H1 (cell line): ENCODE data around the gene ZNF764. TPM values are rescaled to one million over a fixed set of nuclear protein-coding genes. Genes with fewer than 3 reads are reported as not detected.

Experiments
- CTCF ChIA-PET: fragments of 300-600 bp; sonication (Branson Sonifier 250); formaldehyde crosslinking; loops from one replicate; lab custom pipeline; 2021; ENCODE audit not compliant: partially characterized antibody; lab: Charles Lee
- POLR2A ChIA-PET: fragments of 300-600 bp; sonication (Branson Sonifier 250); formaldehyde crosslinking; loops from one replicate; lab custom pipeline; 2021; ENCODE audit warnings: inconsistent platforms; ENCODE audit not compliant: partially characterized antibody; lab: Charles Lee
- DNase-seq, 2 experiments: peaks; one replicate each; pipeline versions ENCODE4 v3.0.0 to v3.0.0-alpha.2; 2010 to 2022; ENCODE audit warnings: low spot score in 2 of 2, low read depth in 1 of 2, mixed read lengths in 1 of 2
- FAIRE-seq: peaks from 2 replicates; lab custom pipeline; 2011; peaks lifted over from hg19 to GRCh38; lab: Jason Lieb, UNC
- H2AFZ ChIP-seq: 2 replicates; pipeline ENCODE4 v1.8.1; 2012; ENCODE audit warnings: low read length, inconsistent platforms
- H2AK5ac ChIP-seq: 2 replicates; pipeline ENCODE4 v1.6.1; 2013; ENCODE audit warnings: low read depth, low read length
- H2BK120ac ChIP-seq: replicated peaks from 2 replicates; pipeline ENCODE3; 2013; ENCODE audit warnings: low read depth, low read length, inconsistent platforms
- H2BK12ac ChIP-seq: 2 replicates; pipeline ENCODE4 v1.6.1; 2013; ENCODE audit warnings: low read depth, low read length
- H2BK15ac ChIP-seq: 2 replicates; pipeline ENCODE4 v1.6.1; 2013; ENCODE audit warnings: low read length
- H2BK20ac ChIP-seq: 2 replicates; pipeline ENCODE4 v1.6.1; 2013; ENCODE audit warnings: low read length
- H2BK5ac ChIP-seq: 2 replicates; pipeline ENCODE4 v1.6.1; 2013; ENCODE audit warnings: low read depth, low read length
- H3K14ac ChIP-seq: 2 replicates; pipeline ENCODE4 v1.6.1; 2013; ENCODE audit warnings: inconsistent platforms; ENCODE audit not compliant: insufficient read length
- H3K18ac ChIP-seq: 2 replicates; pipeline ENCODE4 v1.6.1; 2013; ENCODE audit warnings: low read length; ENCODE audit errors: extremely low read depth
- H3K23ac ChIP-seq: 2 replicates; pipeline ENCODE4 v1.6.1; 2013; ENCODE audit warnings: inconsistent platforms; ENCODE audit not compliant: insufficient read length
- H3K23me2 ChIP-seq: 2 replicates; pipeline ENCODE4 v1.6.1; 2013; ENCODE audit warnings: low read depth, low read length
- H3K27ac ChIP-seq: 2 replicates; pipeline ENCODE4 v1.6.1; 2011; ENCODE audit warnings: low read depth, low read length, inconsistent platforms
- H3K27me3 ChIP-seq, 4 experiments: replicated peaks in 1 of 4; 1 replicate in 1 of 4; 2 replicates in 3 of 4; pipeline versions ENCODE4 v1.6.1 to v1.8.1; 2011 to 2013; ENCODE audit warnings: low read length in 3 of 4, mild to moderate bottlenecking in 3 of 4, inconsistent platforms in 2 of 4, mixed read lengths in 2 of 4, moderate library complexity in 1 of 4; ENCODE audit not compliant: control insufficient read depth in 3 of 4, insufficient read depth in 3 of 4; ENCODE audit errors: extremely low read depth in 1 of 4
- H3K36me3 ChIP-seq, 4 experiments: 2 replicates each; pipeline versions ENCODE4 v1.6.1 to v1.8.1; 2011 to 2013; ENCODE audit warnings: mild to moderate bottlenecking in 4 of 4, low read length in 3 of 4, moderate library complexity in 2 of 4, control low read depth in 1 of 4, inconsistent platforms in 1 of 4; ENCODE audit not compliant: insufficient read depth in 4 of 4, control insufficient read depth in 2 of 4
- H3K4ac ChIP-seq: replicated peaks from 2 replicates; pipeline ENCODE3; 2013; ENCODE audit warnings: low read length, low read depth, mixed read lengths, inconsistent platforms; ENCODE audit not compliant: insufficient read length
- H3K4me1 ChIP-seq, 4 experiments: replicated peaks in 1 of 4; 1 replicate in 1 of 4; 2 replicates in 3 of 4; pipeline versions ENCODE4 v1.6.1 to v1.8.1; 2011 to 2013; ENCODE audit warnings: low read length in 3 of 4, inconsistent platforms in 2 of 4, mixed read lengths in 1 of 4; ENCODE audit not compliant: insufficient read depth in 4 of 4, control insufficient read depth in 3 of 4
- H3K4me2 ChIP-seq, 2 experiments: 2 replicates each; pipeline versions ENCODE4 v1.6.1 to v1.8.1; 2011 to 2013; ENCODE audit warnings: low read depth in 2 of 2, low read length in 2 of 2, control low read depth in 1 of 2, inconsistent platforms in 1 of 2, mild to moderate bottlenecking in 1 of 2; ENCODE audit not compliant: insufficient read depth in 1 of 2
- H3K4me3 ChIP-seq, 4 experiments: fragments of 200-600, 300-600 bp in 1 of 4; sonication (generic), shearing (Covaris generic), sonication (Bioruptor Twin) in 1 of 4; 2 replicates each; pipeline versions ENCODE4 v1.5.1 to v1.8.1; 2011 to 2016; ENCODE audit warnings: low read length in 4 of 4, low read depth in 3 of 4, control low read depth in 2 of 4, inconsistent platforms in 2 of 4, mild to moderate bottlenecking in 2 of 4, mixed read lengths in 1 of 4, moderate library complexity in 1 of 4; ENCODE audit not compliant: insufficient read depth in 2 of 4; ENCODE audit errors: extremely low read depth in 1 of 4
- H3K56ac ChIP-seq: replicated peaks from 2 replicates; pipeline ENCODE3; 2013; ENCODE audit warnings: low read depth, mild to moderate bottlenecking, mixed read lengths, low read length, inconsistent platforms; ENCODE audit not compliant: insufficient read length
- H3K79me1 ChIP-seq: 2 replicates; pipeline ENCODE4 v1.6.1; 2013; ENCODE audit warnings: low read depth, low read length, control low read depth
- H3K79me2 ChIP-seq, 2 experiments: 2 replicates each; pipeline versions ENCODE4 v1.6.1 to v1.8.1; 2012 to 2013; ENCODE audit warnings: low read length in 2 of 2, mild to moderate bottlenecking in 2 of 2, inconsistent platforms in 1 of 2; ENCODE audit not compliant: insufficient read depth in 2 of 2, control insufficient read depth in 1 of 2
- H3K9ac ChIP-seq, 4 experiments: replicated peaks in 1 of 4; 1 replicate in 1 of 4; 2 replicates in 3 of 4; pipeline versions ENCODE4 v1.6.1 to v1.8.1; 2011 to 2013; ENCODE audit warnings: low read depth in 3 of 4, low read length in 3 of 4, control low read depth in 2 of 4, mild to moderate bottlenecking in 2 of 4, moderate library complexity in 2 of 4, inconsistent platforms in 1 of 4; ENCODE audit errors: extremely low read depth in 1 of 4
- H3K9me3 ChIP-seq, 2 experiments: 2 replicates each; pipeline versions ENCODE4 v1.6.1 to v1.8.1; 2012 to 2013; ENCODE audit warnings: mild to moderate bottlenecking in 2 of 2, moderate library complexity in 2 of 2, control low read depth in 1 of 2, inconsistent platforms in 1 of 2, low read depth in 1 of 2, low read length in 1 of 2, mixed read lengths in 1 of 2; ENCODE audit not compliant: insufficient read depth in 2 of 2
- H4K20me1 ChIP-seq, 2 experiments: replicated peaks in 1 of 2; 2 replicates each; pipeline versions ENCODE3 to v1.8.1; 2011 to 2013; ENCODE audit warnings: inconsistent platforms in 2 of 2, low read length in 2 of 2, mild to moderate bottlenecking in 1 of 2; ENCODE audit not compliant: insufficient read depth in 2 of 2, control insufficient read depth in 1 of 2
- H4K5ac ChIP-seq: 2 replicates; pipeline ENCODE4 v1.6.1; 2013; ENCODE audit warnings: low read length, low read depth, mixed read lengths, inconsistent platforms; ENCODE audit not compliant: insufficient read length
- H4K8ac ChIP-seq: 2 replicates; pipeline ENCODE4 v1.8.0; 2013; ENCODE audit warnings: mild to moderate bottlenecking, moderate library complexity, low read length, inconsistent platforms; ENCODE audit not compliant: insufficient read depth; ENCODE audit errors: extremely low read depth
- H4K91ac ChIP-seq: replicated peaks from 2 replicates; pipeline ENCODE3; 2013; ENCODE audit warnings: low read length, mixed read lengths, inconsistent platforms; ENCODE audit not compliant: insufficient read length
- CBX5 ChIP-seq: fragments of 300-800, 300-1000 bp; sonication (generic); IDR thresholded peaks from 2 replicates; pipeline ENCODE4 v1.7.1; 2016; ENCODE audit warnings: antibody characterized with exemption, low read length, low read depth
- CEBPB ChIP-seq: IDR thresholded peaks from 2 replicates; pipeline ENCODE4 v1.6.1; 2012; ENCODE audit warnings: low read depth, low read length
- EZH2 ChIP-seq: fragments of 200-600 bp; sonication (generic); IDR thresholded peaks from 2 replicates; pipeline ENCODE4 v1.7.1; 2012; ENCODE audit warnings: low read depth, mild to moderate bottlenecking, moderate library complexity, low read length, inconsistent platforms; ENCODE audit not compliant: severe bottlenecking
- FOSL1 ChIP-seq: IDR thresholded peaks from 2 replicates; pipeline ENCODE4 v1.6.1; 2011; ENCODE audit warnings: mild to moderate bottlenecking, low read depth, low read length, moderate library complexity; ENCODE audit not compliant: insufficient read depth
- RXRA ChIP-seq: IDR thresholded peaks from 2 replicates; pipeline ENCODE4 v1.6.1; 2011; ENCODE audit warnings: low read depth, mild to moderate bottlenecking, low read length, moderate library complexity; ENCODE audit not compliant: insufficient read depth
- SIN3A ChIP-seq, 2 experiments: IDR thresholded peaks in 1 of 2; conservative IDR thresholded peaks in 1 of 2; 2 replicates each; pipeline ENCODE4 v1.6.1; 2011 to 2012; ENCODE audit warnings: low read length in 2 of 2, improper control_type of control experiment in 1 of 2, low read depth in 1 of 2, mild to moderate bottlenecking in 1 of 2
- SP1 ChIP-seq: IDR thresholded peaks from 2 replicates; pipeline ENCODE4 v1.6.1; 2011; ENCODE audit warnings: low read depth, low read length
- SP2 ChIP-seq: IDR thresholded peaks from 2 replicates; pipeline ENCODE4 v1.6.1; 2012; ENCODE audit warnings: mild to moderate bottlenecking, low read length, inconsistent platforms
- SP4 ChIP-seq: IDR thresholded peaks from 2 replicates; pipeline ENCODE4 v1.6.1; 2012; ENCODE audit warnings: low read length, inconsistent platforms
- YY1 ChIP-seq: IDR thresholded peaks from 2 replicates; pipeline ENCODE4 v1.6.1; 2011; ENCODE audit warnings: low read depth, mild to moderate bottlenecking, low read length
- WGBS, 2 experiments: shearing (Covaris generic) in 1 of 2; methylation state at CpG; one replicate each; pipeline versions ENCODE4 v1.1.6 to v1.1.7; 2013 to 2015; ENCODE audit warnings: low lambda C conversion rate in 2 of 2, mixed read lengths in 2 of 2, inconsistent platforms in 1 of 2, low coverage in 1 of 2, missing lambda C conversion rate in 1 of 2; ENCODE audit not compliant: insufficient replicate concordance in 2 of 2, insufficient coverage in 1 of 2, insufficient read length in 1 of 2; ENCODE audit errors: extremely low coverage in 1 of 2, missing lambda C conversion rate in 1 of 2; 5-methylcytosine and 5-hydroxymethylcytosine counted together
- polyA plus RNA-seq, 7 experiments: library from polyadenylated mRNA; depleted of rRNA in 3 of 7; stranded (reverse) in 5 of 7; unstranded in 2 of 7; fragments of >200 nt in 5 of 7; fragments of 200-250 nt in 2 of 7; gene quantifications; 1 replicate in 5 of 7; 2 replicates in 1 of 7; 4 replicates in 1 of 7; pipeline versions ENCODE4 v1.2.1 to v1.2.3, GENCODE V29; 2011 to 2013; ENCODE audit warnings: missing spikeins in 2 of 7, mixed read lengths in 2 of 7
- total RNA-seq: library from RNA; stranded (reverse); fragmentation: NEBNext Ultra II Directional; extraction: Animal tissue kit (Norgen Biotek cat#: 25700); gene quantifications from 2 replicates; pipeline ENCODE4 v1.2.1, GENCODE V29; 2021
- TF ChIP-seq, protein P1 (sequence below): IDR thresholded peaks from 2 replicates; pipeline ENCODE4 v1.6.1; 2011; ENCODE audit warnings: low read depth, mild to moderate bottlenecking, low read length; ENCODE audit not compliant: insufficient read depth

Gene ZNF764
- total and polyA plus RNA-seq, 2 of the 8 experiments (the other 6 are each of a cell fraction or from before 2014, with no cell fraction given) = 5.7 to 7.7 TPM

- no peaks in the 10 kb centered on the region for H3K9me3 ChIP-seq
- H3K4me2 ChIP-seq = no peak overlapping the region
- H3K79me2 ChIP-seq = no peaks in the 10 kb centered on the region
- no peak overlapping the region for H3K56ac ChIP-seq
- no peak overlapping the region for H2AFZ ChIP-seq
- H3K4me1 ChIP-seq = no peaks in the 10 kb centered on the region
- H3K36me3 ChIP-seq = peaks cover 0 to 1% (median 0%) of the 10 kb centered on the region in 4 experiments; a peak in 2 of 8 replicates
- 87% methylated on average over 4 of the region's 4 CpGs; no CpG with 5 or more reads in 1 of the 2 experiments for WGBS, 2 experiments
- POLR2A ChIA-PET = interaction anchor here (1.5 kb wide), 1 partner anchor 18 kb away, joined by 6 read pairs; the partner anchor contains the start of gene ZNF689
- H4K8ac ChIP-seq = no peak overlapping the region
- H2BK5ac ChIP-seq = no peak overlapping the region
- H2BK120ac ChIP-seq = no peak overlapping the region
- H3K27me3 ChIP-seq = no peaks in the 10 kb centered on the region
- H3K23me2 ChIP-seq = no peaks in the 10 kb centered on the region
- no peaks in the 10 kb centered on the region for H4K20me1 ChIP-seq
- no peak overlapping the region for H3K9ac ChIP-seq
- H3K27ac ChIP-seq = no peak overlapping the region
- CTCF ChIA-PET = interaction anchor here (0.8 to 3.6 kb wide), 6 partner anchors 11 to 163 kb away, joined by 3 to 14 read pairs (median 4); partner anchors contain the start of gene DCTPP1
- no peak overlapping the region for H3K23ac ChIP-seq
- H2BK12ac ChIP-seq = no peak overlapping the region
- no peak overlapping the region for H2BK15ac ChIP-seq
- H3K4ac ChIP-seq = no peak overlapping the region
- H3K14ac ChIP-seq = no peak overlapping the region
- no peak overlapping the region for H2BK20ac ChIP-seq
- H4K5ac ChIP-seq = no peak overlapping the region
- H3K4me3 ChIP-seq = no peak overlapping the region
- no peak overlapping the region for H4K91ac ChIP-seq
- DNase-seq (no peak), FAIRE-seq (no peak)
- no peak overlapping the region for H2AK5ac ChIP-seq
- H3K18ac ChIP-seq = no peak overlapping the region
- no peaks in the 10 kb centered on the region for H3K79me1 ChIP-seq
- TF ChIP-seq YY1 (no peak), SIN3A (conservative IDR thresholded peaks at IDR 0.05 in 1 of 2, IDR thresholded peaks at IDR 0.05 in 1 of 2; ENCODE audit: low read depth in 1 of 2, low read length in 2 of 2) (no peak), FOSL1 (no peak), EZH2 (no peak), SP4 (no peak), CEBPB (no peak), SP2 (no peak), CBX5 (no peak), SP1 (no peak), RXRA (no peak)
- TF ChIP-seq, protein P1, sequence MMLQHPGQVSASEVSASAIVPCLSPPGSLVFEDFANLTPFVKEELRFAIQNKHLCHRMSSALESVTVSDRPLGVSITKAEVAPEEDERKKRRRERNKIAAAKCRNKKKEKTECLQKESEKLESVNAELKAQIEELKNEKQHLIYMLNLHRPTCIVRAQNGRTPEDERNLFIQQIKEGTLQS = no peak
These were observed 34.7 kb upstream of the ZNF764 start for GRCh38 chr16:30592871-30593270.
